ENCODE data around the gene CEBPZ.

CEBPZ gene

DNA sequence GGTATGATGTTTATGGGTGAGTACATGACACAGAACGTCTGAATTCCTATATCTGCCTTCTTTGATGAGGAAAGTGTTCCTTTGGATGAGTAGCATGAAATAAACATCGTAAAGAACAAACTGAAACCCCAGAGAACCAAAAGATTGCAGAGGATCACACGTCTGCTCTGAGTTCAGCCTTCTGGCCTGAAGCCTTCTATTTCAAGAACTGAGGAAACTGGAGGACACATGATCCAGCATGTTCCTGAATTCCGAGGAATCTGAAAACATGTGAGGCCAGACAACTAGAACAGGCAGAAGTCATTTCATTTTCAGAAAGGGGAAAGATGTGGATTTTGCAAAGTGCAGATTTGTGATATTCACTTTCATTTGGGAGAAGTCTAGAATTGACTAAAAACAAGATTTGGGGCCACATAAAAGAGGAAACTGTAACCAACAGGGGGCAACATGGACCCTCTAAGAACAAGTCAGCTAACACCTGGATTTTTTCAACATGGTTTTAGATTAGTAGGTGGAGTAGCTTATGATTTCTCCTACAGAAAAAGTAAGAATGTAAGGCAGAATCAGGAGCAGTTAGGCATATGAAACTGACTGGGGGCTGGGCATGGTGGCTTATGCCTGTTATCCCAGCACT lies 51.3 kb downstream of the CEBPZ start:
- DNase-seq = no peak

DNA sequence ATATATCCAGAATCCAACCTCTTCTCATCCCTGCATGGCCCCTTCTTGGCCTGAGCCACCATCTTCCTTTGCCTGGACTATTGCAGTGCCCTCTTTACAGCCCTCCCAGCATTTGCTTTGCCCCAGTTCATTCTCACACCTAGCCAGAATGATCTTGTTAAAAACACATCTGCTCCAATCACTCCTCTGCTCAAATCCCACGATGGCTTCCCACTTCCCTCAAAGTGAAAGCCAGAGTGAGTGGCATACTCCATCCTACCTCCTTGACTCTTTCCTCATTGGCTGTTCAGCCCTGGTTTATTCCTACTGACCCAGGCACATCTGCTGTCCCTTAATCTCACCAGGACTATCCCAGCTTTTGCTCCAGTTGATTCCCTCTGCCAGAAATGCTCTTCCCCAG lies 57.7 kb downstream of the CEBPZ start:
- DNase-seq = no peak

DNA sequence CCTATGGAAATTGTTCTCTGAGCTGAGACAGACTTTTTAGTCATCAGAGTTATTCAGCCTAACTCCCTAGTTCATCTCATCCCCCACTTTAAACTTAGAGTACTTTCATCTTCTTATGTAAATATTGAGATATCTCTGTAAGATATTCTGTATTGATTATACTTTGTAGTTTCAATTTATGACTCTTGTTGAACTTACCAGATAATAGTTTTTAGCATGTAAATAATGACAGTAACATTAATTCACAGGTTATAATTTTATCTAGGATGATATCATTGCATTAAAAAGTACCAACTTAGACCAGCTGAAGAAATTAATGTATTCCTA lies 59.8 kb downstream of the CEBPZ start:
- no peak for DNase-seq

DNA sequence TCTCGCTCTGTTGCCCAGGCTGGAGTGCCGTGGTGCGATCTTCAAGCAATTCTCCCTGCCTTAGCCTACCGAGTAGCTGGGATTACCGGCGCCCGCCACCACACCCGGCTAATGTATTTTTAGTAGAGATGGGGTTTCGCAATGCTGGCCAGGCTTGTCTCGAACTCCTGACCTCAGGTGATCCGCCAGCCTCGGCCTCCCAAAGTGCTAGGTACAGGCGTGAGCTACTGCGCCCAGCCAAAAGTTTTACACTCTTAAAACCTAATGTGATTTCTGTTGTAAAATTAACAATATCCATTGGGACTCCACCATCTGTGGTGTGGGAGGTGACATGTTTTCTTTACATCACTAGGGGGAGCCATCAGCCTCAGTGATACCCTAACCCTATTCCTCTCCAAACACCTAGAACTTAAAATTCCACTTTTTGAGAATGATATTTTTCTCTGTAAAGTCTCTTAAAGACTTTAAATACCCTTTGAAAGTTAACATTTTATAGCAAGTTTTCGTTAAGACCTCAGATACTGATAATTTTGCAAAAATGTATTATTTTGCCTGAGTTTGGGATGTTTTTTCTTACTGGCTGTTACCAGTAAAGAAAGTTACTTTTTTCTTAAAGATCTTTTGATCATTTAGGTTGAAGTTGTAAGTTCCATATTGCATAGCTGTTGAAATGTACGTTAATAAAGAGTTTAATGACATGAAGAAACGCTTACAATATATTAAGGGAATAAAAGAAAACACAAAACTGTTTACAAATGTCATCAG lies 63.0 kb downstream of the CEBPZ start:
- peak; percentile 8 for DNase-seq

DNA sequence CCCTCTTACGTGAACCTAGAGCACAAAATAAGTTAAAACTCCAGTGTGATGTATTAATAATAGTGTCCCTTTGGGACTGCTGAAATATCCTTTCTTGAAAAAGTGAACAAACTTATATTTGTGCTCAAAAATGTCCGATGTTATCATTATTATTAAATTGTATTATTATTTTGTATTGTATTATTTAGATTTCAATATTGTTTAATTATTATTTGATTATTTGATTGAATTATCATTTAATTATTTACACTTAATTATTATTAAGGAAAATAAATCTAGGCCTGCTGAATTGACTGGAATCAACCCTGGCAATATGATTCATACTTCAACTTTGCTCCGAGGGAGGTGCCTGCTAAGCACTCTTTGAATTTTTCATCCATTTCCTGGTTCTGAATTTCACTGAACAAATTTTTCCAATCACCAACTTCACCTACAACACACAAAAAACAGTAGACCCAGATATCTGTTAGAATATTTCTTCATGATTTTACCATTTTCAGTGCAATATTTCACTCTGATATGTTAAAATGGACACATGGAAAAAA lies 63.7 kb downstream of the CEBPZ start:
- no peak for DNase-seq

DNA sequence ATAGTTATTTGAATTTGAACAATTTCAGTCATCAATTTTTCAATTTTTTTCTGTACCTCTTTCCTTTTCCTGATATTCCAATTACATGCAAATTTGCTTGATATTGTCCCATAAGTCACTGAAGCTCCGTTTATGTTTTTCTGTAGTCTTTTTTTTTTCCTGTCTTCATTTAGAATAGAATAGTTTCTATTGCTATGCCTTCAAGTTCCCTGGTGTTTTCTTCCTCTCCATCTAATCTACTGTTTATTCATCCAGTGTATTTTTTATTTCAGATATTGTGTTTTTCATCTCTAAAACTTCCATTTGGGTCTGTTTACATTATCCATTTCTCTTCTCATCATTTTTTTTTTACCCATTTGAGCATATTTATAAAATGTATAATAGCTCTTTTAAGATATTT lies 66.6 kb downstream of the CEBPZ start:
- DNase-seq = no peak

DNA sequence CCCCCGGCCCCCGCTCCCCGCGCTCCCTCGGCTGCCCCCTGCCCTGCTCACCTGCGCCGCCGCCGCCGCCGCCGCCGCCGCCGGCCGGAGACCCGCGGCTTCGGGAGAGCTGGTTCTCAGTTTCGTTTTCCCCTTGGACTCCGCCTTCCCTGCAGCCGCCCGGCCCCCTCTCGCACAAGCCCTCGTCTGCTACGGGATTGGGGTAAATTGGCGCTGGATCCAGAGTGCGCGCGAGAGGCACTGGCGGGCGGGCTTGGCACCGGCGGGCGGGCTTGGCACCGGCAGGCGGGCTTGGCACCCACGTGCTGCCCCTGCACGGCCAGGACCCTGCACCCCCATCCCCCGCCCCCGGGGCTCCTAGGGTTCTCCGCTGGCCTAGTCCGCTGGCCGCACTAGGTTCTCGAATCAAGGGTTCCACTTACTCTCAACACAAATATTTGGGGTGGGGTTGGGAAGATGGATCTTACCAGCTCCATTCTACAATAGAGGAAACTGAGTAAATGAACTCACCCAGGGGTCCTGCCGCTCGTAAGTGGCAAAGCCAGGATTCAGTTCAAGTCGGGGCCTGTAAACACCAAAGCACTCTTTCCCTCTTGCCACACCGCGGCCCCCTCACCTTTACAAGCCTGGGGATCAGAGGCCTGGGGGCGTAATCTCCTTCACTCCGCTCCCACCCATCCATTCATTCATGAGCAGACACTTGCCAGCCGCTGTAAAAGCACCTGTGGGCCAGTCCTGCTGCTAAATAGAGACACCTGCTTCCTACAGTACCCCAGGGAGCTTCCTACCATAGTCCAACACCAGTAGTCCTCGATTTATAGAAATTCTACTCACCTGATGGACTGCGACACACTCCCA lies 74.3 kb downstream of the CEBPZ start, which contains the start of gene EIF2AK2:
EIF2AK2 (minus strand) TSS at position 124 of the 858 bp plus-strand sequence. CDS start 9,174 bp downstream, outside the sequence.
- DNase-seq = peak; percentile 54

DNA sequence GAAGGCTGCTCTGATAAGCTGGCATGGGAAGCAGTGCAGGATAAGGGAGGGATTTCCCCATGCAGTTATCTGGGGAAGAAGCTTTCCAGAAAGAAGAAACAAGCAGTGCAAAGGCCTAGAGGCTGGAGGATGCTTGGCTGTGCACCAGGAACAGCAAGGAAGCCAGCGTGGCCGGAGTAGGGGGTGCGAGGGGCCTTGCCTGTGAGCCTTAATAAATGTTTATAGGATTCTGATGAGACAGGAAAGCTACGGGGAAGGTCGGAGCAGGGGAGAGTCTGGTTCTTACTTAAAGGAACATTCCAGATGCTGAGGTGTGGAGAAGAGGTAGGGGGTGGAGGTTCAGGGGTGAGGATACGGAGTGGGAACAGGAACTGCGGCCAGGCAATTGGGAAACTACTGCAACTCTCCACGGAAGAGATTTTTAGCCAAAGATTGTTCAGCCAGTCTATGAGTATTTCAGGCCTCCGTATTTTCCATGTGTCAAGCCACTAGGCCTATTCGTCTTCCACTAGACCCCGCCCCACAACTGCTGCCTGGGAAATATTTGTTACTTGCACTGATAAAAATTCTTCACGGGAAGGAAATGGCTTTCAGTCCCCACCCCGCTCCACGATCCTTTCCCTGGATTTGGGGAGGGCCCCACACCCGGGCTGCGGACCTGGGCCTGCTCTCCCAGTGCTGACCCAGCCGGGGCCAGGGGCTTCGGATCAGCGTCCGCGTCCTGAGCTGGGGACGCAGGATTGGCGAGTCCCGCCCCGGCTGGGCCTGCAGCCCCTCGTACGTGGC lies 75.1 kb downstream of the CEBPZ start:
- DNase-seq = no peak

DNA sequence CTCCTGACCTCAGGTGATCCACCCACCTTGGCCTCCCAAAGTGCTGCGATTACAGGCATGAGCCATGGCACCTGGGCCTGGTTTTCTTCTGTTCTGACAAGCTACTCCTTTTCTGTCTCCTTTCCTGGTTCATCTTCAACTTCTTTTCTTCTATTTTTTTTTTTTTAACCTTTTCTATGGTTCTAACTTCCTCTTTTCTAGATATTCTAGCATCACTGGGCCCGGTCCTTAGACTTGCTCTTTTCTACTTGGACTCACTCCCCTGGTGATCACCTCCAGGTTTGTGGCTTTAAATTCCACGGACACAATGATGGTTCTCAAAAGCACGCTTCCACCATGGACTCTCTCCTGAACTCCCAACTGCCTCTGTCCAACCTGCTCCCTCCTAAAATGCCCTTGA lies 76.6 kb downstream of the CEBPZ start:
- no peak for DNase-seq

DNA sequence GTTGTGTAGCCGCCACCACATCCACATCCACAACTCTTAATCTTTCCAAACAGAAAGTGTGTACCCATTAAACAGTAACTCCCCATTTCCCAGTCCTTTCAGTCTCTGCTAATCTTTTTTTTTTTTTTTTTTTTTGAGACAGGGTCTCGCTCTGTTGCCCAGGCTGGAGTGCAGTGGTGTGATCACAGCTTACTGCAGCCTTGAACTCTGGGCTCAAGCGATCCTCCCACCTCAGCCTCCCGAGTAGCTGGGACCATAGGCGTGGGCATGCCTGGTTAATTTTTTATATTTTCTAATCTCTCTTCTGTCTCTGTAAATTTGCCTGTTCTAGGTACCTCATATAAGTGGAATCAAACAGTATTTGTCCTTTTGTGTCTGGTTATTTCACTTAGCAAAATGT lies 78.2 kb downstream of the CEBPZ start:
- DNase-seq = no peak
